CD4-positive, alpha-beta T cell treated with Interleukin-17A for 4 hours (primary cell): ENCODE data around the gene AMN.

Experiments used
- DNase-seq: peaks from one replicate; pipeline ENCODE4 v3.0.0-alpha.2; 2020; ENCODE audit warnings: mixed read lengths

AMN gene

GRCh38 chr14:102969060-102969791, 46.8 kb downstream of the AMN start:
- no peak for DNase-seq

- no peak for DNase-seq
Measured at GRCh38 chr14:102969901-102970300, 47.4 kb downstream of the AMN start.

GRCh38 chr14:102970496-102970895, 48.0 kb downstream of the AMN start:
- DNase-seq = no peak

GRCh38 chr14:102971314-102971713, 48.9 kb downstream of the AMN start:
- DNase-seq = no peak

GRCh38 chr14:102971836-102972606, 49.6 kb downstream of the AMN start:
- DNase-seq = no peak

GRCh38 chr14:102973706-102974285, 51.3 kb downstream of the AMN start:
- no peak for DNase-seq

GRCh38 chr14:102975662-102976061, 53.2 kb downstream of the AMN start:
- no peak for DNase-seq

GRCh38 chr14:102977475-102977874, 55.0 kb downstream of the AMN start:
- DNase-seq = no peak

GRCh38 chr14:102979406-102979805, 56.9 kb downstream of the AMN start:
- no peak for DNase-seq

GRCh38 chr14:102980409-102980810, 57.9 kb downstream of the AMN start:
- DNase-seq = no peak
